Cardiac fibroblast (primary cell): ENCODE measurements around the gene SYT3.

ENCODE experiments used
- DNase-seq, 2 donors: peaks; one replicate each; pipeline versions ENCODE4 v3.0.0 to v3.0.0-alpha.2; 2010; ENCODE audit warnings: low read depth in 2 of 2
- H3K4me3 ChIP-seq, 2 donors: replicated peaks in 1 of 2; 1 replicate in 1 of 2; 2 replicates in 1 of 2; pipeline ENCODE4 v1.5.1; 2011; ENCODE audit warnings: low read depth in 2 of 2, low read length in 2 of 2, mild to moderate bottlenecking in 2 of 2, moderate library complexity in 1 of 2
- TF ChIP-seq, protein P1 (sequence below): IDR thresholded peaks from one replicate; pipeline ENCODE4 v1.5.1; 2011; ENCODE audit warnings: low read depth, mild to moderate bottlenecking, low read length, inconsistent platforms

Gene SYT3

DNA sequence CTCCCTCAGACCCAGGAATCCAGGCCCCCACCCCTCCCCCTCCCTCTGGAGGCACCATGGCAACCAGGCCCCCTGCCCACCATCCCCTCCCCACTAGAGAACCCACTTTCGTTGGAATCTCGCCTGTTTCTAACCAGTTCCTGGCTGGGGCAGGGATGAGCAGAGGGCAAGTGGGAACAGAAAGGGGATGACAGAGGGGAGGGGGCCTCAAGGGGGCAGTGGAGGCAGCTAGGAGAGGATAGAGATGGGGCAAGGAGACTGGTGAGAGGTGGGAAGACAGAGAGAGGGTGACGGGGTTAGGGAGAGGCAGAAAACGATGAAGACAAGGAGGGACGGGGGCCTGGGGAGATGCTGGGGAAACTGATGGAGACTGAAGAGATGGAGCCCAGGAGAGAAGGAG is 9.0 kb upstream of the SYT3 start:
- DNase-seq: no peak
- no peak overlapping the region for H3K4me3 ChIP-seq
- TF ChIP-seq, protein P1, sequence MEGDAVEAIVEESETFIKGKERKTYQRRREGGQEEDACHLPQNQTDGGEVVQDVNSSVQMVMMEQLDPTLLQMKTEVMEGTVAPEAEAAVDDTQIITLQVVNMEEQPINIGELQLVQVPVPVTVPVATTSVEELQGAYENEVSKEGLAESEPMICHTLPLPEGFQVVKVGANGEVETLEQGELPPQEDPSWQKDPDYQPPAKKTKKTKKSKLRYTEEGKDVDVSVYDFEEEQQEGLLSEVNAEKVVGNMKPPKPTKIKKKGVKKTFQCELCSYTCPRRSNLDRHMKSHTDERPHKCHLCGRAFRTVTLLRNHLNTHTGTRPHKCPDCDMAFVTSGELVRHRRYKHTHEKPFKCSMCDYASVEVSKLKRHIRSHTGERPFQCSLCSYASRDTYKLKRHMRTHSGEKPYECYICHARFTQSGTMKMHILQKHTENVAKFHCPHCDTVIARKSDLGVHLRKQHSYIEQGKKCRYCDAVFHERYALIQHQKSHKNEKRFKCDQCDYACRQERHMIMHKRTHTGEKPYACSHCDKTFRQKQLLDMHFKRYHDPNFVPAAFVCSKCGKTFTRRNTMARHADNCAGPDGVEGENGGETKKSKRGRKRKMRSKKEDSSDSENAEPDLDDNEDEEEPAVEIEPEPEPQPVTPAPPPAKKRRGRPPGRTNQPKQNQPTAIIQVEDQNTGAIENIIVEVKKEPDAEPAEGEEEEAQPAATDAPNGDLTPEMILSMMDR: no peak

DNA sequence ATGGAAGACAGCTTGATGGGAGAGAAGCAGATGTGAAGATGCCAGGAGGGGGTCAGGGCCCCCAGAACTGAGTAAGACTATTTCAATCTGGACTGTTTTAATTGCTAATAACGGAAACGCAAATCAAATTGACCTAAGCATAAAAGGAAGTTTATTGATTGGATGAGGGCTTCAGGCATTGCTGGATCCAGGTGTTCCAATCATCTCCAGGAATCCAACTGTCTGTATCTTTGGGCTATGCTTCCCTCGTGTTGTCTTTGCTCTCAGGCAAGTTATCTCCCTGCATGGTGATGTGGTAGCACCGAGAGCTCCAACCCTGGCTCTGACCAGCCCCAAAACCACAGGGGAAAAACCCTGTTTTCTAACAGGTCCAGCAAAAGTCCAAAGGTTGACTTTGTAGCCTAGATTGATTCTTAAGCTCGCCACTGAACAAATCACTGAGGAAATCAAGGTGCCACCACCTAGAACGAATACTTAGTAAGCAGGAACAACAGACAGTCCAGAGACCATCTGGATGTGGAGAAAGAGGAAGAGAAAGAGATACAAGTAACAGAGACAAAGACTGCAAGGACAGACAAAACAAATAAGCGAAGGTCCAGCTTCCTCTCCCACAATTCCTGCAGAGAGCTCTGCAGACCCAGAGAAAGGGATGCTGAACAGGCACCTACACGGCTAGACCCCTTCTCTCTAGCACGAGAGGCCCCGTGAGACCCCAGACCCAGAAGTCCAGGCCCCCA is 8.4 kb upstream of the SYT3 start:
- TF ChIP-seq, protein P1: no peak
- H3K4me3 ChIP-seq: no peak overlapping the region
- DNase-seq: no peak

GRCh38 chr19:50646074-50646807 is 6.6 kb upstream of the SYT3 start:
- H3K4me3 ChIP-seq: no peak overlapping the region
- TF ChIP-seq, protein P1: no peak
- DNase-seq: peak; percentile 81 to 84

DNA sequence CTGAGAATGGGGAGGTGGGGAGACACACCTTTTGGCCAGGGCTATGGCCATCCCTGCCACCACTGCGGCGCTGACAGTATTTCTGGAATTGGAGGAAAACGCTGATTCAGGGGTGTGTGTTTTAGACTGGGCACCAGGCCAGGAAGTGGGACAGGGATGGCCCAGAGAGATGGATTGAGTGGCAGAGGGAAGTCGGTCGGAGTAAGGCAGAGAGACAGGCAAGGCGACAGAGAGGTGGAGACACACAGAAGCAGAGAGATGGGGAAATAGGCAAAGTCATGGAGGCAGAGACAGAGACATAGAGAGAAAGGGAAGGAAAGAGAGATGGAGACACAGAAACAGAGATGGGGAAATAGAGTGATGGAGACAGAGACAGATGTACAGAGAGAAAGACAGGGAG is 5.4 kb upstream of the SYT3 start:
- no peak overlapping the region for H3K4me3 ChIP-seq
- DNase-seq: no peak
- TF ChIP-seq, protein P1: no peak

- DNase-seq: no peak
- H3K4me3 ChIP-seq: no peak overlapping the region
- TF ChIP-seq, protein P1: no peak
Measured at GRCh38 chr19:50644315-50644915, 4.7 kb upstream of the SYT3 start.

DNA sequence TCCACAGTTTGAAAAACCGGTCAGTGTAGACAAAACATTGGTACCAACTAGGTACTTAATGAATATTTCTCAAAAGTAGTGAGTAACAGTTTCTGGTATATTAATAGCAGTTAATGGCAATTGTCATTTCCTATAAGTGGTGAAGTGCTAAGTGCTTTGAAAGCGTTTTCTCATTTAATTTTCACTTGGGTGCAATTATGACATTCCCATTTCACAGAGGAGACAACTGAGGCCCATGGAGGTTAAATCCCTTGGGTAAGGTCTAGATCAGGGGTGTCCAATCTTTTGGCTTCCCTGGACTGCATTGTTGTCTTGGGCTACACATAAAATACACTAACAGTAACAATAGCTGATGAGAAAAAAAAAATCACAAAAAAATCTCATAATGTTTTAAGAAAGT is 687 bp upstream of the SYT3 start:
- H3K4me3 ChIP-seq: no peak overlapping the region
- DNase-seq: no peak
- TF ChIP-seq, protein P1: no peak
